ENCODE results near the gene MRM3.
"Not testable (repeated sequence)": the region's sequence is repeated elsewhere in the genome, so short reads cannot be mapped to it uniquely, and the experiment has no call there.

The MRM3 gene

GRCh38 chr17:781805-782731 is at the start of gene MRM3, which contains the start of gene GLOD4:
Gene MRM3, plus strand, starts transcription at chr17:782353. Its CDS starts 26 bp downstream, at chr17:782379.
Gene GLOD4, minus strand, starts transcription at chr17:782280. Its CDS starts 25 bp downstream, at chr17:782255.
- peak; percentile 92 to 94 for DNase-seq

- DNase-seq = no peak
These were observed 49.0 kb upstream of the MRM3 start for GRCh38 chr17:732902-733720.

GRCh38 chr17:733743-734142 is 48.4 kb upstream of the MRM3 start:
- DNase-seq = no peak

GRCh38 chr17:737561-738113 is 44.5 kb upstream of the MRM3 start:
- DNase-seq = no peak

GRCh38 chr17:740240-741017 is 41.7 kb upstream of the MRM3 start:
- peak; percentile 35 to 78 for DNase-seq

- DNase-seq = no peak
These were observed 39.9 kb upstream of the MRM3 start for GRCh38 chr17:742147-742793.

- no peak for DNase-seq
These were observed 39.0 kb upstream of the MRM3 start for GRCh38 chr17:743139-743538.

- DNase-seq = no peak
These were observed 37.2 kb upstream of the MRM3 start for GRCh38 chr17:744937-745336.

GRCh38 chr17:745406-745805 is 36.7 kb upstream of the MRM3 start:
- DNase-seq = no peak

- no peak for DNase-seq
These were observed 36.0 kb upstream of the MRM3 start for GRCh38 chr17:746181-746580.

GRCh38 chr17:746783-747629 is 35.1 kb upstream of the MRM3 start:
- no peak for DNase-seq

GRCh38 chr17:748604-749003 is 33.5 kb upstream of the MRM3 start:
- not testable (repeated sequence) for DNase-seq

- not testable (repeated sequence) for DNase-seq
These were observed 32.8 kb upstream of the MRM3 start for GRCh38 chr17:749359-749758.

- DNase-seq = no peak
These were observed 31.6 kb upstream of the MRM3 start for GRCh38 chr17:750431-751037.

GRCh38 chr17:751269-752001 is 30.7 kb upstream of the MRM3 start:
- DNase-seq = peak; percentile 47 to 55

GRCh38 chr17:752002-752619 is 30.0 kb upstream of the MRM3 start, which contains the start of gene GEMIN4:
Gene GEMIN4, minus strand, starts transcription at chr17:752264. Its CDS starts 122 bp downstream, at chr17:752142.
- DNase-seq = peak; percentile 95 to 97

GRCh38 chr17:752620-753219 is 29.4 kb upstream of the MRM3 start:
- DNase-seq = peak in 1 of 2 donors; percentile 30

- no peak for DNase-seq
These were observed 28.7 kb upstream of the MRM3 start for GRCh38 chr17:753418-753817.

Measured in CD4-positive, alpha-beta T cell treated with Interleukin-4 for 1 hour (primary cell).